HCT116 (cell line): Measurements from ENCODE around the gene ICE1. TPM values are rescaled to one million over a fixed set of nuclear protein-coding genes. Genes with fewer than 3 reads are reported as not detected.
A peak's percentile ranks its signal among the peaks of the same experiment; 100 is the strongest.

Experiments used
- ATAC-seq: fragments of 200-7000 bp; cut with Tn5 transposase; 2 replicates; pipeline ENCODE4 v1.9.1; 2020; ENCODE audit warnings: mild to moderate bottlenecking, moderate library complexity
- BruUV-seq: library from RNA; stranded (reverse); fragments of 400-500 nt; replicated peaks from 2 replicates; lab custom pipeline; 2021; lab: Mats Ljungman, UMichigan
- CTCF ChIA-PET: fragments of 300-600 bp; sonication (Branson Sonifier 250); formaldehyde crosslinking; loops from one replicate; lab custom pipeline; 2021; ENCODE audit warnings: antibody characterized with exemption; lab: Charles Lee
- POLR2A ChIA-PET: fragments of 300-600, 350-600 bp; sonication (Branson Sonifier 250); formaldehyde crosslinking; loops from one replicate; lab custom pipeline; 2021; ENCODE audit warnings: antibody characterized with exemption; lab: Charles Lee
- RAD21 ChIA-PET, 2 experiments: fragments of 300-600 bp; sonication (Branson Sonifier 250); formaldehyde crosslinking; loops; one replicate each; lab custom pipeline; 2023; ENCODE audit warnings: low total read pairs in 2 of 2; ENCODE audit not compliant: uncharacterized antibody in 2 of 2, unreplicated experiment in 2 of 2, low non-redundant PET in 1 of 2; lab: Charles Lee
- DNase-seq: peaks from one replicate; pipeline ENCODE4 v3.0.0-alpha.2; 2010; ENCODE audit warnings: low read depth, low spot score
- H2AFZ ChIP-seq: fragments of 200-600 bp; shearing (Covaris generic), sonication (generic); 2 replicates; pipeline ENCODE4 v1.6.1; 2017; ENCODE audit warnings: low read depth, mixed run types, mixed read lengths, antibody characterized with exemption, low read length; ENCODE audit not compliant: poor library complexity, severe bottlenecking
- H3K27ac ChIP-seq: 2 replicates; pipeline ENCODE4 v1.5.1; 2012; ENCODE audit warnings: low read depth, low read length
- H3K27me3 ChIP-seq: fragments of 200-600 bp; sonication (generic); 2 replicates; pipeline ENCODE4 v1.6.1; 2016; ENCODE audit warnings: mixed run types, low read length, mixed read lengths; ENCODE audit not compliant: insufficient read depth
- H3K36me3 ChIP-seq, 2 experiments: fragments of 200-500 bp in 1 of 2; fragments of 200-600 bp in 1 of 2; sonication (Bioruptor generic) in 1 of 2; sonication (generic) in 1 of 2; 2 replicates each; pipeline versions ENCODE4 v1.5.1 to v1.6.1; 2014 to 2016; ENCODE audit warnings: low read length in 2 of 2, inconsistent platforms in 1 of 2, mixed read lengths in 1 of 2, mixed run types in 1 of 2; ENCODE audit not compliant: insufficient read depth in 2 of 2, control insufficient read depth in 1 of 2
- H3K4me1 ChIP-seq, 2 experiments: fragments of 200-600 bp in 1 of 2; sonication (generic) in 1 of 2; 2 replicates each; pipeline versions ENCODE4 v1.5.1 to v1.6.1; 2012 to 2017; ENCODE audit warnings: low read length in 2 of 2, inconsistent platforms in 1 of 2, mild to moderate bottlenecking in 1 of 2, mixed read lengths in 1 of 2, mixed run types in 1 of 2, moderate library complexity in 1 of 2; ENCODE audit not compliant: insufficient read depth in 2 of 2, control insufficient read depth in 1 of 2
- H3K4me2 ChIP-seq: fragments of 200-600 bp; sonication (generic); 2 replicates; pipeline ENCODE4 v1.6.1; 2017; ENCODE audit warnings: mixed run types, low read length, mixed read lengths
- H3K4me3 ChIP-seq, 2 experiments: fragments of 200-600 bp in 1 of 2; sonication (generic) in 1 of 2; replicated peaks in 1 of 2; 2 replicates each; pipeline ENCODE4 v1.5.1; 2011 to 2016; ENCODE audit warnings: low read length in 2 of 2, control low read depth in 1 of 2, low read depth in 1 of 2, mild to moderate bottlenecking in 1 of 2, mixed read lengths in 1 of 2, mixed run types in 1 of 2
- H3K79me2 ChIP-seq: fragments of 200-600 bp; sonication (generic); 2 replicates; pipeline ENCODE4 v1.6.1; 2017; ENCODE audit warnings: mild to moderate bottlenecking, mixed run types, low read length, moderate library complexity, mixed read lengths; ENCODE audit not compliant: insufficient read depth
- H3K9ac ChIP-seq: fragments of 200-600 bp; sonication (generic); 2 replicates; pipeline ENCODE4 v1.6.1; 2016; ENCODE audit warnings: low read length, mixed read lengths
- H3K9me2 ChIP-seq: fragments of 200-600 bp; sonication (generic), shearing (Covaris generic); 2 replicates; pipeline ENCODE4 v1.6.1; 2017; ENCODE audit warnings: mixed run types, mild to moderate bottlenecking, moderate library complexity; ENCODE audit not compliant: insufficient read depth
- H3K9me3 ChIP-seq, 2 experiments: fragments of 200-500 bp in 1 of 2; fragments of 200-600 bp in 1 of 2; sonication (Bioruptor generic) in 1 of 2; sonication (generic) in 1 of 2; 2 replicates each; pipeline ENCODE4 v1.6.1; 2014 to 2017; ENCODE audit warnings: low read length in 2 of 2, mixed read lengths in 2 of 2, inconsistent platforms in 1 of 2, low read depth in 1 of 2, mild to moderate bottlenecking in 1 of 2, mixed run types in 1 of 2, moderate library complexity in 1 of 2; ENCODE audit not compliant: control insufficient read depth in 1 of 2, insufficient read depth in 1 of 2
- H4K20me1 ChIP-seq: fragments of 200-600 bp; sonication (generic), shearing (Covaris generic); 2 replicates; pipeline ENCODE4 v1.6.1; 2017; ENCODE audit warnings: mixed run types, mild to moderate bottlenecking, moderate library complexity; ENCODE audit not compliant: insufficient read depth
- ATF3 ChIP-seq: IDR thresholded peaks from 2 replicates; pipeline ENCODE4 v1.6.1; 2012
- EGR1 ChIP-seq: IDR thresholded peaks from 2 replicates; pipeline ENCODE4 v1.6.1; 2012; ENCODE audit warnings: low read depth
- ELF1 ChIP-seq: IDR thresholded peaks from 2 replicates; pipeline ENCODE4 v1.6.1; 2012; ENCODE audit warnings: low read depth, borderline replicate concordance
- ZFX ChIP-seq: fragments of 450-650 bp; IDR thresholded peaks from 2 replicates; pipeline ENCODE4 v1.6.1; 2017
- ZNF274 ChIP-seq: fragments of 200-500 bp; sonication (Bioruptor generic); IDR thresholded peaks from 2 replicates; pipeline ENCODE4 v1.6.1; 2014; ENCODE audit warnings: mild to moderate bottlenecking, low read depth, low read length, inconsistent platforms
- intact Hi-C: fragments of 100-400 bp; cut with micrococcal nuclease; formaldehyde crosslinking; loops from 2 replicates; pipeline ENCODE4 v1.10.0; 2022
- total RNA-seq: library from RNA; stranded (reverse); gene quantifications from one replicate; pipeline ENCODE4 v1.2.1, GENCODE V29; 2021; ENCODE audit not compliant: unreplicated experiment
- TF ChIP-seq, protein P1 (sequence below): IDR thresholded peaks from 2 replicates; pipeline ENCODE4 v1.6.1; 2012; ENCODE audit warnings: low read depth
- TF ChIP-seq, protein P2 (sequence below), 3 experiments: fragments of 200-600 bp in 1 of 3; sonication (generic) in 1 of 3; IDR thresholded peaks in 2 of 3; conservative IDR thresholded peaks in 1 of 3; 2 replicates each; pipeline ENCODE4 v1.5.1; 2012 to 2017; ENCODE audit warnings: low read depth in 2 of 3, low read length in 2 of 3, antibody characterized with exemption in 1 of 3, borderline replicate concordance in 1 of 3, control low read depth in 1 of 3, mild to moderate bottlenecking in 1 of 3, mixed read lengths in 1 of 3, mixed run types in 1 of 3, moderate library complexity in 1 of 3; ENCODE audit not compliant: insufficient read depth in 1 of 3

The ICE1 gene
- total RNA-seq, 1 experiment from 2014 or later = 30.0 TPM

- Histone ChIP-seq H3K36me3 (no peaks in the 10 kb centered on the region), H3K27me3 (no peaks in the 10 kb centered on the region), H3K79me2 (peaks cover 54% of the 10 kb centered on the region), H3K9me2 (no peaks in the 10 kb centered on the region), H4K20me1 (0 out of 2 replicates have a peak, but pooled peaks cover 6% of the 10 kb centered on the region), H3K4me3 (peak overlapping the region; percentile 91 to 94), H3K27ac (peak overlapping the region; percentile 84), H3K4me1 (peaks cover 19 to 30% of the 10 kb centered on the region in 2 experiments; a peak in 3 of 4 replicates), H3K9me3 (no peaks in the 10 kb centered on the region), H3K4me2 (peak overlapping the region; percentile 92), H3K9ac (peak overlapping the region; percentile 86), H2AFZ (no peak overlapping the region)
- ChIA-PET CTCF (interaction anchor here (2.9 kb wide), 1 partner anchor 543 kb away, joined by 10 read pairs; no protein-coding TSS in a partner anchor), RAD21 (interaction anchor here in 1 of 2 experiments (0.7 kb wide), 1 partner anchor 20 kb away, joined by 4 read pairs; no protein-coding TSS in a partner anchor), POLR2A (interaction anchor here (2.0 kb wide), 1 partner anchor 277 kb away, joined by 7 read pairs; no protein-coding TSS in a partner anchor)
- TF ChIP-seq ZFX = peak; percentile 54; the same call in 1 of the 2 replicates
- no peak for TF ChIP-seq ATF3
- DNase-seq (no peak), ATAC-seq (peak; percentile 37)
- intact Hi-C loops = loop anchor here (5.0 kb wide), 1 partner anchor 81 kb away; no protein-coding TSS in a partner anchor
- BruUV-seq = no TSS peak
Observed at GRCh38 chr5:5422819-5423515, 490 bp downstream of the ICE1 start.

GRCh38 chr5:5423586-5423985, 1.1 kb downstream of the ICE1 start:
- BruUV-seq = no TSS peak
- CTCF ChIA-PET = no interaction called here
- Histone ChIP-seq H3K4me2 (peak overlapping the region; percentile 92), H3K27me3 (no peaks in the 10 kb centered on the region), H2AFZ (no peak overlapping the region), H3K4me3 (peak overlapping the region; percentile 91 to 94), H3K9me2 (no peaks in the 10 kb centered on the region), H3K79me2 (peaks cover 61% of the 10 kb centered on the region), H3K9me3 (no peaks in the 10 kb centered on the region), H3K9ac (peak overlapping the region; percentile 86), H3K4me1 (peaks cover 19 to 30% of the 10 kb centered on the region in 2 experiments; a peak in 3 of 4 replicates), H4K20me1 (peaks cover 6% of the 10 kb centered on the region; the same call in 1 of the 2 replicates), H3K27ac (no peak overlapping the region), H3K36me3 (no peaks in the 10 kb centered on the region)
- POLR2A ChIA-PET = no interaction called here
- intact Hi-C loops = loop anchor here (5.0 kb wide), 1 partner anchor 81 kb away; no protein-coding TSS in a partner anchor
- RAD21 ChIA-PET = no interaction called here
- DNase-seq (no peak), ATAC-seq (no peak)
- TF ChIP-seq ELF1 = no peak
- no peak for TF ChIP-seq ZNF274
- TF ChIP-seq, protein P1, sequence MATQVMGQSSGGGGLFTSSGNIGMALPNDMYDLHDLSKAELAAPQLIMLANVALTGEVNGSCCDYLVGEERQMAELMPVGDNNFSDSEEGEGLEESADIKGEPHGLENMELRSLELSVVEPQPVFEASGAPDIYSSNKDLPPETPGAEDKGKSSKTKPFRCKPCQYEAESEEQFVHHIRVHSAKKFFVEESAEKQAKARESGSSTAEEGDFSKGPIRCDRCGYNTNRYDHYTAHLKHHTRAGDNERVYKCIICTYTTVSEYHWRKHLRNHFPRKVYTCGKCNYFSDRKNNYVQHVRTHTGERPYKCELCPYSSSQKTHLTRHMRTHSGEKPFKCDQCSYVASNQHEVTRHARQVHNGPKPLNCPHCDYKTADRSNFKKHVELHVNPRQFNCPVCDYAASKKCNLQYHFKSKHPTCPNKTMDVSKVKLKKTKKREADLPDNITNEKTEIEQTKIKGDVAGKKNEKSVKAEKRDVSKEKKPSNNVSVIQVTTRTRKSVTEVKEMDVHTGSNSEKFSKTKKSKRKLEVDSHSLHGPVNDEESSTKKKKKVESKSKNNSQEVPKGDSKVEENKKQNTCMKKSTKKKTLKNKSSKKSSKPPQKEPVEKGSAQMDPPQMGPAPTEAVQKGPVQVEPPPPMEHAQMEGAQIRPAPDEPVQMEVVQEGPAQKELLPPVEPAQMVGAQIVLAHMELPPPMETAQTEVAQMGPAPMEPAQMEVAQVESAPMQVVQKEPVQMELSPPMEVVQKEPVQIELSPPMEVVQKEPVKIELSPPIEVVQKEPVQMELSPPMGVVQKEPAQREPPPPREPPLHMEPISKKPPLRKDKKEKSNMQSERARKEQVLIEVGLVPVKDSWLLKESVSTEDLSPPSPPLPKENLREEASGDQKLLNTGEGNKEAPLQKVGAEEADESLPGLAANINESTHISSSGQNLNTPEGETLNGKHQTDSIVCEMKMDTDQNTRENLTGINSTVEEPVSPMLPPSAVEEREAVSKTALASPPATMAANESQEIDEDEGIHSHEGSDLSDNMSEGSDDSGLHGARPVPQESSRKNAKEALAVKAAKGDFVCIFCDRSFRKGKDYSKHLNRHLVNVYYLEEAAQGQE = no peak
- TF ChIP-seq ATF3 = no peak
- TF ChIP-seq EGR1 = no peak
- TF ChIP-seq, protein P2, sequence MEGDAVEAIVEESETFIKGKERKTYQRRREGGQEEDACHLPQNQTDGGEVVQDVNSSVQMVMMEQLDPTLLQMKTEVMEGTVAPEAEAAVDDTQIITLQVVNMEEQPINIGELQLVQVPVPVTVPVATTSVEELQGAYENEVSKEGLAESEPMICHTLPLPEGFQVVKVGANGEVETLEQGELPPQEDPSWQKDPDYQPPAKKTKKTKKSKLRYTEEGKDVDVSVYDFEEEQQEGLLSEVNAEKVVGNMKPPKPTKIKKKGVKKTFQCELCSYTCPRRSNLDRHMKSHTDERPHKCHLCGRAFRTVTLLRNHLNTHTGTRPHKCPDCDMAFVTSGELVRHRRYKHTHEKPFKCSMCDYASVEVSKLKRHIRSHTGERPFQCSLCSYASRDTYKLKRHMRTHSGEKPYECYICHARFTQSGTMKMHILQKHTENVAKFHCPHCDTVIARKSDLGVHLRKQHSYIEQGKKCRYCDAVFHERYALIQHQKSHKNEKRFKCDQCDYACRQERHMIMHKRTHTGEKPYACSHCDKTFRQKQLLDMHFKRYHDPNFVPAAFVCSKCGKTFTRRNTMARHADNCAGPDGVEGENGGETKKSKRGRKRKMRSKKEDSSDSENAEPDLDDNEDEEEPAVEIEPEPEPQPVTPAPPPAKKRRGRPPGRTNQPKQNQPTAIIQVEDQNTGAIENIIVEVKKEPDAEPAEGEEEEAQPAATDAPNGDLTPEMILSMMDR (IDR thresholded peaks at IDR 0.05 in 2 of 3, conservative IDR thresholded peaks at IDR 0.05 in 1 of 3; ENCODE audit: borderline replicate concordance in 1 of 3, insufficient read depth in 1 of 3, low read depth in 2 of 3, low read length in 2 of 3) = no peak
